ENCODE data around the gene SRRM5. TPM values are rescaled to one million over a fixed set of nuclear protein-coding genes. Genes with fewer than 3 reads are reported as not detected.

The SRRM5 gene
- total RNA-seq, 1 experiment from 2014 or later: 0.62 TPM

GRCh38 chr19:43626838-43627237 is 14.9 kb downstream of the SRRM5 start:
- H3K36me3 ChIP-seq (ENCODE audit: insufficient read depth, low read length, poor library complexity, severe bottlenecking): peaks cover 6% of the 10 kb centered on the region
- no peak overlapping the region for H3K27ac ChIP-seq (ENCODE audit: low read depth, low read length, poor library complexity, severe bottlenecking)
- H3K27me3 ChIP-seq (replicated peaks; ENCODE audit: insufficient read depth, low read depth, low read length, poor library complexity): no peaks in the 10 kb centered on the region
- H3K9me3 ChIP-seq (ENCODE audit: low read depth, low read length, poor library complexity, severe bottlenecking): no peaks in the 10 kb centered on the region
- POLR2A ChIA-PET (ENCODE audit: low non-redundant PET): no interaction called here
- no peaks in the 10 kb centered on the region for H3K4me1 ChIP-seq (ENCODE audit: insufficient read depth, low read length, poor library complexity, severe bottlenecking)
- no TSS peak for BruUV-seq (replicated peaks)
- intact Hi-C loops (cut with micrococcal nuclease; ENCODE audit: unreplicated experiment): no loop called here
- no peak for DNase-seq (ENCODE audit: low spot score)
- no peak for TF ChIP-seq CTCF (conservative IDR thresholded peaks at IDR 0.05; ENCODE audit: low read depth, low read length)
- no peak for TF ChIP-seq EZH2 (IDR thresholded peaks at IDR 0.05; ENCODE audit: borderline replicate concordance, low read depth, low read length, poor library complexity, severe bottlenecking)
- H3K4me3 ChIP-seq (ENCODE audit: low read depth, low read length, poor library complexity, severe bottlenecking): no peak overlapping the region
- CTCF ChIA-PET: interaction anchor here (0.5 kb wide), 1 partner anchor 139 kb away, joined by 3 read pairs; no protein-coding TSS in a partner anchor

- Histone ChIP-seq H3K9me3 (ENCODE audit: low read depth, low read length, poor library complexity, severe bottlenecking) (no peaks in the 10 kb centered on the region), H3K27me3 (replicated peaks; ENCODE audit: insufficient read depth, low read depth, low read length, poor library complexity) (no peaks in the 10 kb centered on the region)
Observed at GRCh38 chr19:43628646-43629326, 16.9 kb downstream of the SRRM5 start.

DNA sequence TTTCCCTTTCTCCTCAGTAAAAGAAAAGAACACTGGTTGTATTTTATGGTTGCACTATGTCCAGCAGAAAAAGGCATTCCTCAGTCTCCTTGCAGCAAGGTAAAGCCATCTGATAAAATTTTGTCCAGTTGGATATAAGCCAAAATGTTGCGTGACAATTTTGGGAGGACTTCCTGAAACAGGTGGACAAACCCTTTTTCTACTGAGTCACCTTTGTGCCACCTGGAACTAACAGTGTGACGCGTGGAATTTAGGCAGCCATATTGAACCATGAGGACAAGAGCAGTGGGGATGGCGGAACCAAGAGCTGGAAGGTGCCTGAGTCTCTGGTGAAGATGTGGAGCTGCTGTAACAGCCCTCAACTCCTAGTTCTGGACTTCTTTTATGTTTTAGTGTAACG is 19.6 kb downstream of the SRRM5 start:
- H3K27ac ChIP-seq (ENCODE audit: low read depth, low read length, poor library complexity, severe bottlenecking): no peak overlapping the region
- no peak overlapping the region for H3K4me3 ChIP-seq (ENCODE audit: low read depth, low read length, poor library complexity, severe bottlenecking)
- H3K9me3 ChIP-seq (ENCODE audit: low read depth, low read length, poor library complexity, severe bottlenecking): no peaks in the 10 kb centered on the region
- peaks cover 17% of the 10 kb centered on the region for H3K4me1 ChIP-seq (ENCODE audit: insufficient read depth, low read length, poor library complexity, severe bottlenecking)
- no TSS peak for BruUV-seq (replicated peaks)
- DNase-seq (ENCODE audit: low spot score): no peak
- H3K36me3 ChIP-seq (ENCODE audit: insufficient read depth, low read length, poor library complexity, severe bottlenecking): no peaks in the 10 kb centered on the region
- no peak for TF ChIP-seq CTCF (conservative IDR thresholded peaks at IDR 0.05; ENCODE audit: low read depth, low read length)
- no peak for TF ChIP-seq EZH2 (IDR thresholded peaks at IDR 0.05; ENCODE audit: borderline replicate concordance, low read depth, low read length, poor library complexity, severe bottlenecking)
- ChIA-PET POLR2A (ENCODE audit: low non-redundant PET) (no interaction called here), CTCF (no interaction called here)
- no peaks in the 10 kb centered on the region for H3K27me3 ChIP-seq (replicated peaks; ENCODE audit: insufficient read depth, low read depth, low read length, poor library complexity)
- intact Hi-C loops (cut with micrococcal nuclease; ENCODE audit: unreplicated experiment): no loop called here

More at GRCh38 chr19:43628646-43629326, 16.9 kb downstream of the SRRM5 start:
- TF ChIP-seq CTCF (conservative IDR thresholded peaks at IDR 0.05; ENCODE audit: low read depth, low read length): no peak
- TF ChIP-seq EZH2 (IDR thresholded peaks at IDR 0.05; ENCODE audit: borderline replicate concordance, low read depth, low read length, poor library complexity, severe bottlenecking): no peak
- Histone ChIP-seq H3K4me3 (ENCODE audit: low read depth, low read length, poor library complexity, severe bottlenecking) (no peak overlapping the region), H3K27ac (ENCODE audit: low read depth, low read length, poor library complexity, severe bottlenecking) (no peak overlapping the region), H3K4me1 (ENCODE audit: insufficient read depth, low read length, poor library complexity, severe bottlenecking) (no peaks in the 10 kb centered on the region), H3K36me3 (ENCODE audit: insufficient read depth, low read length, poor library complexity, severe bottlenecking) (peaks cover 6% of the 10 kb centered on the region)
- BruUV-seq (replicated peaks): no TSS peak
- intact Hi-C loops (cut with micrococcal nuclease; ENCODE audit: unreplicated experiment): no loop called here
- ChIA-PET CTCF (no interaction called here), POLR2A (ENCODE audit: low non-redundant PET) (no interaction called here)
- no peak for DNase-seq (ENCODE audit: low spot score)
